IPS DF 4.7 (cell line): Measurements from ENCODE around the gene DEK.
"Not testable (repeated sequence)": the region's sequence is repeated elsewhere in the genome, so short reads cannot be mapped to it uniquely, and the experiment has no call there.

Source experiments
- DNase-seq: peaks from one replicate; pipeline ENCODE4 v3.0.0-alpha.2; 2013; ENCODE audit warnings: low spot score; ENCODE audit errors: extremely low read depth

The DEK gene, protein sequence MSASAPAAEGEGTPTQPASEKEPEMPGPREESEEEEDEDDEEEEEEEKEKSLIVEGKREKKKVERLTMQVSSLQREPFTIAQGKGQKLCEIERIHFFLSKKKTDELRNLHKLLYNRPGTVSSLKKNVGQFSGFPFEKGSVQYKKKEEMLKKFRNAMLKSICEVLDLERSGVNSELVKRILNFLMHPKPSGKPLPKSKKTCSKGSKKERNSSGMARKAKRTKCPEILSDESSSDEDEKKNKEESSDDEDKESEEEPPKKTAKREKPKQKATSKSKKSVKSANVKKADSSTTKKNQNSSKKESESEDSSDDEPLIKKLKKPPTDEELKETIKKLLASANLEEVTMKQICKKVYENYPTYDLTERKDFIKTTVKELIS

DNA sequence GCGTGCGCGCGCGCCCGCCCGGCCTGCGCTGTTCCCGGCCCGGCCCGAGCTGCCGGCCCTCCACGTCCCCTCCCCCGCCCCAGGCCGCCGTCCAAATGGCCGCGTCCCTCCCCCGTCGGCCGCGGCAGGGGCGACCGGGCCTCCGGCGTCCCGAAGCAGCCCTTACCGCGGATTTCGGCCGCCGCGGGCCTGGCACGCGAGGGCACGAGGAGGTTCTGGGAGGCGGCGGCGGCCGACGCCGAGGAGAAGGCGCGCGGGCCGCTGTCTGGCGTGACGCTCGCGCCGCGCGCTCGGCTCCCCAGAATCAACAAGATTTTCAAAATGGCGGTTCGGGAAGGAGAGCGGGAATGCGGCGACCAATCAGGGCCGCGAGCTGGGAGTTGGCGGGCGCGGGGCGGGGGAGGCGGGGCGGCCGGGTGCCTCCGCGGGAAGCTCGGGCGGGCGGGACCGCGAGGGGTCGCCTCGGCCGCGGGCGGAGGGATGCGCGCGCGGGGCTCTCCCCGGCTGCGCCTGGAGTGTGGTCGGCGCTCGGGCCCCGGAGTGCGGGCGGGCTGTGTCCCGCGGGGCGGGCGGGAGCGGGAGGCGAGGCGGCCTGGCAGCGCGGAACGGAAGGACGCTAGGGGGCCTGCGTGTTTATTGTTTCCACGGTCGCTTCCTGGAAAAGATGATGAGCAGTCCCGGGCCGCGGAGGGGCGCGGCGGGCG is at the start of gene DEK:
TSS of gene DEK (minus strand) at position 312 of the 704 bp plus-strand sequence. CDS start 543 bp downstream, outside the sequence.
- no peak for DNase-seq

DNA sequence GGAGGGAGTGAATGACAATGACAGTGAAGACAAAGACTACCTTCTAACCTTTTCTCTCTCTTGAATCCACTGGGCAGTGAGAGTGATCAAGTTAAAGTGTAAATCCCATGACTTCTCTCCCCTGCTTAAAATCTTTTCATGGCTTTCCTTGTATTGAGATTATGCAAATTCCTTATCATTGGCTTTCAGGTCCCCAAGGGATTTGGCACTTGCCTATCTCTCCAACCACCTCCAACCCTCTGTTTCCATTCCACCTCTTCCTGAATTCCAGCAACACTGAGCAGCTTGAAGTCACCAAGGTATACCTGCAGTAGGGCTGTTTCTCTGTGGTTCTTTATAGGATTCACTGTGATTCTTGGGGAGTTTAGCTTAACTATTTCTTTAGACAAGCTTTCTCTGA is 48.0 kb upstream of the DEK start:
- DNase-seq, result no peak

DNA sequence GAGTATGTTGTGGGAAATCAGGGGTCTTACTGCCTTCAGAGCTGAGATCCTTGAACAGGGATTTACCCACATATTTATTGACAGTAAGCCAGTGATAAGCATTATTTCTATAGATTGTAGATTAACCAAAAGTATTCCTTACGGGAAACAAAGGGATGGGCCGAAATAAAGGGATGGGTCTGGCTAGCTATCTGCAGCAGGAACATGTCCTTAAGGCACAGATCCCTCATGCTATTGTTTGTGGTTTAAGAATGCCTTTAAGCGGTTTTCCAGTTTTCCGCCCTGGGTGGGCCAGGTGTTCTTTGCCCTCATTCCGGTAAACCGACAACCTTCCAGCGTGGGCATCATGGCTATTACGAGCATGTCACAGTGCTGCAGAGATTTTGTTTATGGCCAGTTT is 45.7 kb upstream of the DEK start:
- DNase-seq, result not testable (repeated sequence)

DNA sequence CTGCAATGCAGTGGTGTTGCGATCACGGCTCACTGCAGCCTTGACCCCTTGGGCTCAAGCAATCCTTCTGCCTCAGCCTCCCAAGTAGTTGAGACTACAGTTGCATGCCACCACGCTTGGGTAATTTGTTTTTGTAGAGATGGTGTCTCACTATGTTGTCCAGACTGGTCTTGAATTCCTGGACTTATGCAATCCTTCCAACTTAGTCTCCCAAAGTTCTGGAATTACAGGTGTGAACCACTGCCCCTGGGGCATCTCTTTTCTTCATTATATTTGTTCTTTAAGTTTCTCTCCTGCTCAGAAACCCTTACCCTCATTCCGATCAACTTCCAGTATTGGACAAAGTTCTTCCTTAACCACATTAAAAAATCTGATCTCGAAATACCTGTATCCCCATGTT is 44.7 kb upstream of the DEK start:
- DNase-seq, result no peak

DNA sequence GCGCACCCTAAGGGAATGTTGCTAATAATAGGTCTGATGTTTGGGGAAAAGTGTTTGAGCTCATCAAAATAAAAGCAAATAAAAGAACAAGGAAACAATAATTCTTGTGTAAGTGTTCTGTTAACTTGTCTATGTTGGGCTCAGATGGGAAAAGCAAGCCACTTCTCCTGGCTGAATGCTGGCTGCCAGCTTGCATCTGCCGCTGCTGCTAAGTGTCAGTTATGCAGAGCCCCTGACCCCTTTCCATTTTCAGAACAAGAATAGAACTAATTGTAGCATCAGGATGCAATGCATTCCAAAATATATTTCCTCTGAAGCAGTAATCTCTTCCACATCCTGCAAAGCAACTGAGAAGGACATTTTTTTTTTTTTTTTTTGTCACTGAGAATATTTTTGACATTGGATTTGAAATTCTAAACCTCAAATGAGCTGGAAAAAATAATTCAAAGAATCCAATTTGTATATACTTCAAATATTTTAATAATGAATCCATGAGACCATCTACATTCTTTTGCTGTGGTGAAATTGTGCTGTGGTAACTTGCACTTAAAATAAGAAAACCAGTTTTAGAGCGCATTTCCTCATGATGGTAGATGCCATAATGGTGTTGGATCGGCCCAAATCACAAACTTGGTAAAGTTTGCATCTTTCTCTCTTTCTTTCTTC is 43.9 kb upstream of the DEK start:
- no peak for DNase-seq

DNA sequence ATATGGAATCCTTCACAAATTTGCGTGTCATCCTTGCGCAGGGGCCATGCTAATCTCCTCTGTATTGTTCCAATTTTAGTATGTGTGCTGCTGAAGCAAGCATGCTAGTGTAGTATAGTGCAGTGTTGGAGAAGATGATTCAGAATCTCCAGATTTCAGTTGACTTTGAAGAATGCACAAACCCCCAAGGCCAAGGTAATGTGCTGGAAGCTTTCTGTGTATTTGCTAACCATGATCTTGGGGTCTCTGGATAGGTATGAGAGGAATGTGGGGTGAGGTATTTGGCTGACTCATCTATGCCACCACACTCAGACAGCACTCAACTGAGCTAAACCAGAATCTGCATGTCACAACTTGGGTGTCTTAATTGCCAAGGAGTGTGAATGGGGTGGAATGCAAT is 42.6 kb upstream of the DEK start:
- DNase-seq, result peak; percentile 36

DNA sequence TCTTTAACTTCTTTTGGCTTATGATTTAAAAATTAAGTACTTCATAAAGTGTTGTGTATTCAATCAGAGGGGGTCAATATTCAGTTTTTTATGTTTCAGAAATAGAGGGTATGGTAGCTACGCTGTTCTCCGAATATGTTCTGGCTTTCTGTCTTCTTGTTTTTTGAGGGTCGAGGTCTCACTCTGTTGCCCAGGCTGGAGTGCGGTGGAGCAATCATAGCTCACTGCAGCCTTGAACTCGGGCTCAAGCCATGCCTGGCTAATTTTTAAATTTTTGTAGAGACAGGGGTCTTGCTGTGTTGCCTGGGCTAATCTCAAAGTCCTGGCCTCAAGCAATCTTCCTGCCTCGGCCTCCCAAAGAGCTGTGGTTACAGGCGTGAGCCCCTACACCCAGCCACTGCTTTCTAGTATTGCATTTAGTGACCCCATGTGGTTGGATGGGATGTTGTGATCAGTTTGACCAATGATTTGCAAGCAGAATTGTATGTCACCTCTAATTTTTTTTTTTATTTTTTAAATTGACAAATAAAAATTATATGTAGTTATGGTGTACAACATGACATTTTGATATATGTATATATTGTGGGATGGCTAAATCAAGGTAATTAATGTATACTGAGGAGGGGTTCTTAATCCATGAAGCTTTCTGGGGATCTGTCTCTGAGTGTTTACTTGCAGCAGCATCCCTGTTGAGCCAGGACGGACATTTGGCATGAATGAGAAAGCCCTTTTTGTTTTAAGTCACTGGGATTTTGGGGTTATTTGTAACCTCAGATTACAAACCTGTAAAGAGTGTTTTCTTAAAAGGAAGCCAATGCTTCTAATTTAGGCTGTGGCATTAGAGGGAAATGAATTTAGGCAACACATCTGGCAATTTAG is 38.5 kb upstream of the DEK start:
- no peak for DNase-seq

DNA sequence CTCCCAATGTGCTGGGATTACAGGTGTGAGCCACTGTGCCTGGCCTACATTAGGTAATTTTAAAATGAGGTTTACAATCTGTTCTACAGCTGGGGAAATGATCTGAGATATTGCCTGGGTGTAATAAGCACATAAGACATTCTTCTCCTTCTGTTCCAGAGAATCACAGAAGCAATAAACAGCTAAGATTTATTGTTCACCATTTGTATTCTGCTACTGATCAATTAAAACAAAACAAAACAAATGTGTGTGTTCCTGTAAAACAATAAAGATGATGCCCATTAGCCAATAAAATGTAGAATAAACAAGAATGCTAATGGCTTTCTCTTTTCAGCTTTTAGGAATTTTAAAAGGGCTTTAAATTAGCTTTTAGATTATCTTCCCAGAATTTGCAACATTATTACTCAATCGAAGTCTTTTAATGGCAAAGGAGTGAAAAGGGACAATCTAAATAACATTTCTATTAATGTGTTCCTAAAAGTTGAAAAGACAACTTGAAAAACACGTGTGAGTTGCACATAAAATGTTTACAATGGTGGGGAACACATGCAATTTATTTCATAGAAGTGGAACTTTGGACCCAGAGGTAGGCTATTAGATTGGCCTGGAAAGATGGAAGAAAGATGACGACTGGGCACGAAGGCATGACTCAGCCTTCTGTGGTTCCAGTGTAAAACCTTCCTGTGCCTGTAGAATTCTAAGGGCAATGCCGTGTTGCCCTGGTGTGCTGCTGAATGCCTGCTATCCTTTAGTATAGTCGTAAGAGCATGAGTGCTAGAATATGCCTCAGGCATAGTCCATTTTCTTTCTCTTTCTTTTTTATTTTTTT is 29.0 kb upstream of the DEK start:
- DNase-seq, result no peak

DNA sequence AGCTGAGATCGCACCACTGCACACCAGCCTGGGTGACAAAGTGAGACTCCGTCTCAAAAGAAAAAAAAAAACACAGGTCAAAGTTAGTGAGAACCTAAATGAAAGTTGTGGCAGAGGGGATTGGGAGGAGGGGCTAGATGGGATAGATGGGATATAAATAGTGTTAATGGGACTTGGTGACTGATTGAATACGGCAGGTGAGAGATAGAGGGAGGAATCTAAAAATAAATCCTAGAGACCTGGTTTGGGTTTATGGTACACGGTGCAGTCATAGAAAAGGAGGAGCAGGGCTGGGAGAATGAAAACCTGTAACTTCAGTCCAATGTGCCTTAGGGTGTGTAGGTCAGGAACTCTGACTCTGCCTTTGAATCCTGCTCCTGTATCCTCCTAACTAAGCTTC is 25.0 kb upstream of the DEK start:
- no peak for DNase-seq

DNA sequence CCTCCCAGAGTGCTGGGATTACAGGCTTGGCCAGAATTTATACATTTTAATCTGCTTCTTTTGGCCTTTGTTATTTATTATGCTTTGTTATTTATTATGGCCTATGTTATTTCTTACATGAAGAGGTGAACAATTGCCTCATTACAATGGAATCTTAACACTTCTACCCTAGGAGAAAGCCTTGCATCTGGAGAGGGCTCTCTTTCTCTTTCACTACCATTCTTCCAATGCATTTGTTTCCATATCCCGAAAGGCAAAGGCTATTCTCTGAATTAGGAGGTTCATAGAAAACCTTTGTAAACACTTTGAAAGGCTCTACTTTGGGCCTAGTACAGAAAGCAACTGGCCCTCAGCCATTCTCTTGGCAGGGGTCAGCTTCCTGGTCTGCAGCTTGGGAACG is 19.9 kb upstream of the DEK start:
- no peak for DNase-seq

DNA sequence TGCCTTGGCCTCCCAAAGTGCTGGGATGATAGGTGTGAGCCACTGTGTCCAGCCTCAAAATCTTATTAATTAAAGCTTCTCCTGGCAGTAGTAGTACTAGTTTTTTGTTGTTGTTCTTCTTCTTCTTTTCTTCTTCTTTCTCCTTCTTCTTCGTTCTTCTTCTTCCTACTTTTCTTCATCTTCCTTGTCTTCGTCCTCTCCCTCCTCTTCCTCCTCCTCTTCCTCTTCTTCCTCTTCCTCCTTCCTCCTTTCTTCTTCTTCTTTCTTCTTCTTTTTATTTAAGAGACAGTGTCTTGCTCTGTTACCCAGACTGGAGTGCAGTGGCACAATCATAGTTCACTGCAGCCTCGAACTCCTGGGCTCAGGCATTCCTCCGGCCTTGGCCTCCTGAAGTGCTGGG is 17.2 kb upstream of the DEK start:
- DNase-seq, result no peak

DNA sequence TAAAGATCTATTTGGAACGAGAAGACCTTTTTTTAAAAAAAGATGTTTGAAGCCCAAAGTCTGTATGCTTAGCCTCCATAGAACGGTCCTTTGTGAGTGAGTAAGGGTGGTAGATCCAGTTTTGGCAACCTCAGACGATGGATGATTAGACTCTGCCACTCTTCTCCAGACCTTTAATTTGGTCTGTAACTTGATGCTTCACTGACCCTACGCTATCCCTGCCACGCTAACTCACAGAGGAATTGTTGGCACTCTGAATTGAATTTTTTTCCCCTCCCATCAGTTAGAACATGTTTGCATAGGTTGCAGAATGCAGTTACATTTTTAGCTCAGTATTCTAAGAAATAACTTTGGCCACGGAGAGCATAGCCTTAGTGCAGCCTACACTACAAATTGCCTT is 15.8 kb upstream of the DEK start:
- DNase-seq, result no peak

DNA sequence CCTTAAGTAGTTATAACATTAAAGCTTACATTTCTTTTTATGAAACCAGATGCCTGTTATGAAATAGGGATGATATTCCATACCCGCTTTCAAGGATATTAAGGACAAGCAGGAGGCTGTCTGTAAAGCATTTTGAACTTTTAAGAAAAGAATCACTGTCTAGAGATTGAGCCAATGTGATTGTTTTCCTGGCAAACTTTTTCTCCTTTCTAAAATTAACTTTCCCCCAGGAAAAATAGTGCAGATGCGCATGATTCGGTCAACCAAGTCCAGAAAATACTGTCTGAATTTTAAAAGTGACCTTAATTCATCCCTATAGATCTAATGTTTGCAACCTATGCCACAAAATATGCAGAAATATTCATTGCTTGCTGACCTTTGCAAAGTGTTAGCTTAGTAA is 15.1 kb upstream of the DEK start:
- DNase-seq, result no peak

DNA sequence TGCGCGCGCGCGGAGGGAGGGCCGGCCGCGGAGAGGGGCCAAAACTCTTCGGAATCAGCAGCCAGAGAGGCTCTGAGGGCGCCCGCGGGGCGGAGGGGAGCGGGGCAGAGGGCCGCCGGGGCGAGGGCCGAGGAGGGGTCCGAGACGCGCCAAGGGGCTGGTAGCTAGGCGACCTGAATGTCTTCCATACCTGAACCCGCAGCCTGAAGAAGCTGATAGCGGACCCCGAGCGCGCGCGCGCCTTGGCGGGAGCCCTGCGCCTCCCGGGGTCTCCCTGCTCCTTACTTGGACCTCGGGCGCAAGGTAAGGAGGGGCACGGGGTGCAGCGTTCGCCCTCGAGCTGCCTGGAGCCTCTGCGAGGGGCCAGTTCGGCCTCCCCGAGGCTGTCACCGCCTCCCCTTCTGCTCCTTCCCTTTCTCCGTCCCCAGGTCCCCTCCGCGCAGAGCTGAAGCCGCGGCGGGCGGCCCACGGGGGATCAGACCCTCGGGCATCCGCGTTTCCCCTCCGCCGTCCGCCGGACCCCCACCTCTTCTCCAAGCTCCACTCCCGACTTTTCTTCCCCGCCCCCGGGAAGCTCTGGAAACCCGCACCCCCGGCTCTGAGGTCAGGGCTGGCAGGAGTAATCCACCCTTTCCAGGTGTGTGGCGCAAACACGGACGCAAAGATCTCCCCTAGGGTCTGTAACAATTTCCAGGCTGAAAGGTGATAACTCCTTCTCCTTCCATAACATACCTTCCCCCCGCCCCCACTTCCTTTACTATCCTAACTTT is 13.1 kb upstream of the DEK start:
- no peak for DNase-seq

DNA sequence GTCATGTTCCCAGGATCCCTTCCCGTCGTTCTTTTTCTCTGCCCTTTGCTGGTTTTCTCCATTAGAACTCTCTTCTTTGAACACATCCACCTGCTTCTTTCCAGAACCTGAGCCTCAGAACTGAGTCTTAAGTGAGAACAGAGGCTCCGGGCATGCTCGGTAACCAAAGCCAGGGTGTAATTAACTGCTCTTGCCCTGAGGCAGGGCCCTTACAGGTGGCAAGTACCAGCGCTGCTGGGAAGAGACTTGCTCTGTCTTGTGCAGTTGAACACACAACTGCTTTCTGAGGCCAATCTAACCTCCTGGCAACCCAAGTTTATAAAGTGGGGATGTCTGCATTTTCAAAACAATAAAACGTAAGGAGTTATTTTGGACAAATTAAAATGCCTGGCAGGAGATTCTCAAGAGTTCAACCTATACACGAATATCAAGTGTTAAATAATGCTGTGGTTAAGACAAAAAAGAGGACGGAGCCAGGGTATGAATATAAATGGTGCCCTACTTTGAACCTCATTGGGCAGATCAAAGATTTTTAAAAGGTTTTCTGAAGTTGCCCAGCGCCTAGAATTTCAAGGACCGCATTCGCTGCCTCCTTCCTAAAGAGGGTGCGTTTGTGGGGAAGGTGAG is 12.4 kb upstream of the DEK start:
- DNase-seq, result no peak

DNA sequence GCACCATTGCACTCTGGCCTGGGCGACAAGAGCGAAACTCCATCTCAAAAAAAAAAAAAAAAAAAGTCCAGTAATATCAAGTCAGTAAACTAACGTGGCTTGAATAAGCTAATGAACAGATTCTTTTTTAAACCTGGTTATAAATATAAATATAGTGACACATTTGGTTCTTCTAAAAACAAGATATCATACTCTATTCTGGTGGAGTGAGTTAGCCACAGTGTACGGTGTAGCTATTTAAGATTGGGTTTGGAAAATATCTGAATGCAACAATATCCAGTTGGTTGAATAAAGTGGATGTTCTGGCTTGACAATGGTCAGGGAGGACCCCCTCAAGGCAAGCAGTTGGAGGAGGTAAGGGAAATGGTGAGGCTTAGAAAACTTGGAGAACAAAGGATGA is 5.9 kb upstream of the DEK start:
- no peak for DNase-seq

DNA sequence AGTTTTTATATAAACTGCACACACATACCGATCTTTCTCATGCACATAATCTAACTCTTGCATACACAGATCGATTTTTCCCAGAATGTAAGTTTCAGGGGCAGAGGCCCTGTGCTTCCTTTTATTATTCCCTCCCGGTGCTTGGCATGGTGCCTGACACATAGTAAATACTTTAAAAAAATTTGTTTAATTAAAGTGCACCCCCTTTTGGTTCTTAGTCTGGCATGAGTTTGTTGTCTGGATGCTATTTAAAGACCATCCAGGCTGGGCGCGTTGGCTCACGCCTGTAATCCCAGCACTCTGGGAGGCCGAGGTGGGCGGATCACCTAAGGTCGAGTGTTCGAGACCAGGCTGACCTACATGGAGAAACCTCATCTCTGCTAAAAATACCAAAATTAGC is 5.4 kb upstream of the DEK start:
- no peak for DNase-seq

DNA sequence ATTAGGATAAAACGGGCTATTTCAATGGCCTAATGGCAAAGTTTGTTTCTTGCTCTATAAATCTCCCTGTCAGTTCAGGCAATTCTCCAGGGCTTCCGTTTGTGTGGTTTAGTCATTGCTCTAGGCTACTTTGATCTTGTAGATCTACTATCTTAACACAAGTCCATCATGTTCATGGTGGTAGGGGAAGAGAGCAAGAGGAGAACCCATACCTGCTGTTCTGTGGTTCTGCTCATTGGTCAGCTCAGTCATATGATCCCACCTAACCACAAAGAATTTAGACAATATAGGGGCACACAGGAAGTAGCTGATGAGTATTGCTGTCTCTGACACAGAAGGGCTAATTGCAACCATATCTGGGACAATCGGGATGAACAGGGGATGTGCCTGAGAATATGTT is 4.9 kb upstream of the DEK start:
- no peak for DNase-seq

DNA sequence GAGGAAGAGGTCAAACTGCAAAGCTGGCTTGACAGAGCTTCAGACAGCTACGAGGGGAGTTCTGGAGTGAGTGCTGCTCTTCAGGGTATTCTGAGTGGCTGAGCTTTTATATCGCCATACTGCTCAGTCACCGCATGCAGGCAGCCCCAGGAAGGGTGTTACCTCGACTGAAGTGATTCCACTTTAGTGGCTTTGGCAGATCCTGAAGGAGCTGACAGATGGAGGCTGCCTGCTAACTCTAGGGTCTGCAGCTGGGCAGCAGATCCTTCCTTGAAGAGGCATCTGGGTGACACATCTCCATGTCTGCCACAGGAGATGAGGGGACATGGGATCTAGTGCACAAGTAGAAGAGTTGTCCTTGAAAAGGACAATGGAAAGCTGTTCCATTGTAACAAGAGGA is 3.7 kb upstream of the DEK start:
- DNase-seq, result no peak

DNA sequence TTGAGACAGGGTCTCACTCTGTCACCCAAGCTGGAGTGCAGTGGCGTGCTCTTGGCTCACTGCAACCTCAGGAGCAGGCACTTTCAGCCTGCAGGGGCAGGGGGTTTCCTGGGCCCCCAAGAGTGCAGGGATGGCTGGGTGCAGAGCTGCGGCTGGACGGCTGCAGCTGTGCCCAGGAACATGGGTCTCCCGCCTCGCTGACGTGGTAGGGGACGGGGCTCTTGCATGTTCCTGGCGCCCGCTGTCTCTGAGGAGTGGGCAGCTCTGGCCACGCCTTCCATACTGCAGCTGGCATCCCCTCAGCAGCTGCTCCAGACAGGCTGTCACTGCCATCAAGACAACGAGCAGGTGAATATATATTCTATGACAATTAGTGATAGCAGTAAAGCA is 2.2 kb upstream of the DEK start:
- DNase-seq, result no peak
